SIG-M5 (cell line): ENCODE data around the gene GLP2R.
"Not testable (repeated sequence)": the region's sequence is repeated elsewhere in the genome, so short reads cannot be mapped to it uniquely, and the experiment has no call there.

Experiments used
- DNase-seq: peaks from one replicate; lab custom pipeline; 2025; lab: John Stamatoyannopoulos, UW

The GLP2R gene, protein sequence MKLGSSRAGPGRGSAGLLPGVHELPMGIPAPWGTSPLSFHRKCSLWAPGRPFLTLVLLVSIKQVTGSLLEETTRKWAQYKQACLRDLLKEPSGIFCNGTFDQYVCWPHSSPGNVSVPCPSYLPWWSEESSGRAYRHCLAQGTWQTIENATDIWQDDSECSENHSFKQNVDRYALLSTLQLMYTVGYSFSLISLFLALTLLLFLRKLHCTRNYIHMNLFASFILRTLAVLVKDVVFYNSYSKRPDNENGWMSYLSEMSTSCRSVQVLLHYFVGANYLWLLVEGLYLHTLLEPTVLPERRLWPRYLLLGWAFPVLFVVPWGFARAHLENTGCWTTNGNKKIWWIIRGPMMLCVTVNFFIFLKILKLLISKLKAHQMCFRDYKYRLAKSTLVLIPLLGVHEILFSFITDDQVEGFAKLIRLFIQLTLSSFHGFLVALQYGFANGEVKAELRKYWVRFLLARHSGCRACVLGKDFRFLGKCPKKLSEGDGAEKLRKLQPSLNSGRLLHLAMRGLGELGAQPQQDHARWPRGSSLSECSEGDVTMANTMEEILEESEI

DNA sequence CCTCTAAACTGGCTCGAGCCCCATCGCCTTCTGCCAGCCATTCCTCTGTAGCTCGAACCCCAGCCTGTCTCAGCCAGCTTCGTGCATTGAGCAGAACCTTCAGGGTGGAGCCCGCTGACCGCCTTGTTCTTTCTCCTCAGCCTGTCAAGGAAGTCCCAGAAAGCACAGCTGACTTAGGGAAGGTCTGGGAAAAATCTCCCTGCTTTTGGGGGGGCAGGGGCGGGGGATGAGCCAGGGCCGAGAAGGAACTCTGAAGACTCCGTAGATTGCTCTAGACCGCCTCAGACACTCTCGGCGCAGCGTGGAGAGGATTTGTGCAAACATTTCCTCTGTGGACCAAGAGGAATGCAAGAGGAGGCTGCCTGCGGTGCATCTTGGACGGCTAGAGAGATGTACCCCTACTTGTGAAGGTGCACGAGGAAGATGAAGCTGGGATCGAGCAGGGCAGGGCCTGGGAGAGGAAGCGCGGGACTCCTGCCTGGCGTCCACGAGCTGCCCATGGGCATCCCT, at the start of gene GLP2R:
Gene GLP2R (plus strand): TSS at position 284 of the 510 bp plus-strand sequence. CDS start 140 bp downstream, at position 424.
- DNase-seq: no peak

DNA sequence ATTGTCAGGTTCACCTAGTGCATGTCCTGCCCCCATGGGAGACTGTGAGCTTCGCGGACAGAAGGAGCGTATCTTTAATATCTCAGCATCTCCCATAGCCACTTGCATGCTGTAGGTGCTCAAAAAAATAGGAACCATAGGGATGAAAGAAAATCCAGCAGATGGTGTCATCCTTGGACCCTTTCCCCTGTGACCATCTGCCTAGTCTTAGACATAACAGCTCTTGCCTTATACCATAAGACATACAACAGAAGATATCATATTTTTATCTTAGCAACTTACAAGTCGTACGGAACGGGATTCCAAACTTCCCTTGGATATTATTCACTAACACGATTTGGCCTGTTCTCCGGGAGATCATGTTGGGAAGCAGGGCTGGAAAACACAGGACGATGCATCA, 48.8 kb upstream of the GLP2R start:
- DNase-seq: no peak

DNA sequence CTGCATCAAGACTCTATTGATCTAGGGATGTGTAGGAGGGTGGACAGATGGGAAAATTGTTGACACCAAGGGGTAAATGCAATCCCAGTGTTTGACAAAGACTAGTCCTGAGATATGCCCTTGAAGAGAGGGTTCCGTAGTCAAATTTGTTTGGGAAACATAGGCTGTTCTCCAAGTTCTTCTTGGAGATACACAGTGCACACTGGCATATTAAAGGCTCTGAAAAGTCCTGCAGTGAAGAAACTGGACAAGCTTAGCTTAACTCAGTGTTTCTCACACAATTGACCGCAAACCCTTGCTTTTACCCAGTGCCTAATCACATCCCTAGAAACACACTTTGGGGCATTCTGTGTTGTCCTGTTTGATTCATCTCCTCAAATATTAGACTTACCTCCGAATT, 45.2 kb upstream of the GLP2R start:
- DNase-seq: no peak

DNA sequence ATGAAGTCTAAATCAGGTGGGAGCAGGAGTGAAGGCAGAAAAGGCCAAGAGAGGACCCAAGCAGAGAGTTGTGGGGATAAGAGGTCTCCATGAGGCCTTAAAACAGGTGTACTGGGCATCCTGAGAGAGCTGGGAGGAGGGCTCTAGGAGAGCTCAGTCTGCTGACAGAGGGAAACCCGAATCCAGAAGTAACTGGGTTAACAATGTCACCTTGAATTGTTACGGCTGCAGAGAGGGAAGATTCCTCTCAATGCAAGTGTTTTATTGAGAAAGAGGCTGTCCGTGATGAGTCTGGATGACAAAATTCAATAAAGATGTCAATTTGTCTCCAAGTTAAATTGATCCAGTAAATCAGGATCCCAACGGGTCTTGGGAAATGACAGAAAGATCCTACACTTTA, 42.7 kb upstream of the GLP2R start:
- no peak for DNase-seq

DNA sequence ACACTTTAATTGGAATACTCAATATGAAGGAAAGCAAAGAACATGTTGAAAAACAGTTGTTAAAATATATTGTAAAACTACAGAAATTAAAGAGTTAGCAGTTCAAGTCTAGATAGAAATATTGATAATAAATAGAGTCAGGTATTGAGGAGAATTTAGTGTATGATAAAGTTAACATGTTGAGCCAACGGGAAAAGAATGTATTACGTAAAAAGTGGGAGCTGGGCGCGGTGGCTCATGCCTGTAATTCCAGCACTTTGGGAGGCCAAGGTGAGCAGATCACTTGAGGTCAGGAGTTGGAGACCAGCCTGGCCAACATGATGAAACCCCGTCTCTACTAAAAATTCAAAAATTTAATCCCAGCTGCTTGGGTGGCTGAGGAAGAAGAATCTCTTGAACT, 42.3 kb upstream of the GLP2R start:
- not testable (repeated sequence) for DNase-seq

DNA sequence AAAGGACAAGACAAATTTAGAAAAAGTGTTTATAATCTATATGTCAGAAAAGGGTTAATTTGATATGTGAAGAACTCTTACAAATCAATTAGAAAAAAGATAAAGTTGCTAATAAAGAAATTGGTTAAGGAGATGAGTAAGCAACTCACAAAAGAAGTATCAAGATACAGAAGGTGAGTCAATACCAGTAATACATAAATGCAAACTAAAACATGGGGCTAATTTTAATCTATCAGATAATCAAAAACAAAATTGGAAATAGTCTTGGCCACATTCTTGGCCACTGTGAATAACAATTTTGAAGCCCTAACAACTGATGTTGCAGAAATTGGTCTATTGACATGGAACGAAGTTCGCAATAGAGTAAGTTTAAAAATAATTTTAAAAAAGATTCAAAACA, 41.2 kb upstream of the GLP2R start:
- DNase-seq: no peak

DNA sequence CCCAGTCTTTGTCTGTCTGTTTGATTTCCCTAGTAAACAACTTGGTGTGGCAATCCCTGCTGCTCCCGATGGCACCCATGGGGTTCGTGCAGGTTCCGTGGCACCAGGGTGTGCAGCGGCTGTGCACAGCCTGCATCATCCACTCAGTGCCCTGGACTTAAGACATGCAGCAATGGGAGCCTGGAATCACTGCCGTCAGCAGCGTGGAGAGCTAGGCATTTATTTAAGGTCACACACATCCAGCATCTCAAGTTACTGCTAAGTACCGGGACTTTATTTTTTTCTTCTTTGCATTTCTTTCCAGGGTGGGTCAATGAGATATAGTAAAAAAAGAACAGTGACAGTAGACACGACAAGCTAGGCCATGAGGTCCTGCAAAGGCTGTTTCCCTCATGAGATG, 37.1 kb upstream of the GLP2R start:
- no peak for DNase-seq

DNA sequence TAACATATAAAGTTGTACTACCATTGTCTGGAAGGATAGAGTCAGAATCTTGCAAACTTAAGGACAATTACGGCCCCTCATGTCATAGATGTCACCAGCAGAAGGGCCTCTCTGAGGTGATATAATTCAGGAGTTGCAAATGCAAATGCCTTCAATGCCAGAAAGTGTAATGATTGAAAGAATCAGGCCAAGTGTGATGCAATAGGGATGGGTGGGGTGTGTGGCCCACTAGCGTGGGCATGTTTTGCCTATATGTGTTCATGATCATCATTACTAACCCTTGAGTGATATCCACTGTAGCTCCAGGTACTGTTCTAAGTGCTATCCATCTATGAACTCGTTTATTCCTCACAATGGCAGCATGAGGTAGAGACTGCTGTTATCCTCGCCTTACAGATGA, 35.4 kb upstream of the GLP2R start:
- DNase-seq: no peak

DNA sequence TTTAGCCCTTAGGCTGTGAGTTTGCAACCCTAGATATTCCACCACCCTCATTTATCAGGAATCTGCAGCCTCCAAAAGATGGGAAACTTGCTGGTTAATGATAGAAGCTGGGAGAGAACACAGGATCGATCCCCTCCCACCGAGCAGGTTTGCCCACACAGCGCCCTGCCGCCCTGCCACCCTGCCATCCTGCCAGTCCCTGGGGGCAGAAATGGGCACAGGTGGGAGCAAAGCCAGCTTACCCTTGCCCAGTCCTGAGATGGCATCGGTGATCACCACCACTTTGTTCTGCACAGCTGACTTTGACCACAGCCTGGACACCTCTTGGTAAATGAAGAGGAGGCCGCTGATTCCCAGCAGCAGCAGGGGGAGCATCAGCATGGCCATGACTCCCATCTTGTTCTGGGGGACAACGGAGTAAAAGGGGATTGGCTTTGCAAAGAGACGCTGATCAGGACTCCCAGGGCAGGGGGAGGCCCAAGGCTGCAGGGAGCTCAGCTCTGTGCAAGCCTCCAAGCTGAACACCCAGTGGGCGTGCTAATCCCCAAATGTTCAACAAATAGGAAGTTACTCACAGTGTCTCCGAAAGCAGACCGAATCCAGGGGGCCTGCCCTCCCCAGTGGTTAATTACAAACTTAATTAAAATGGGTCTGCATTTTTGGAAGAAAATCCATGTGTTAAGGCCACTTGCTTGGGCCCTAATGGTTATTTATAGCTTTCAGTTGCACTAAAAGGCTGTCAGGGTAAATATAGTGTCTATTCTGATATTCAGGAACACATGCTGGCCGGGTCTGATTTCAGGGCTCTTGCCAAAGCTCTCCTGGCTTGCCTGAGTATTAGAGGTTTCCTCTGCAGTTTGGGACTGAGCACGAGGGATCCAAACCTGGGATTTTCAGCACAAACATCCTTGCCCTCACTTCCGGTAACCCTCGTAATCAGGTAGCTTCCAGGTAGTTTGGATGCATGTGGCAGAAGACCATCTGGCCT, 34.5 kb upstream of the GLP2R start, which contains the start of gene DHRS7C:
Gene DHRS7C (minus strand): TSS at position 704 of the 988 bp plus-strand sequence. CDS start 308 bp downstream, at position 396.
- no peak for DNase-seq

DNA sequence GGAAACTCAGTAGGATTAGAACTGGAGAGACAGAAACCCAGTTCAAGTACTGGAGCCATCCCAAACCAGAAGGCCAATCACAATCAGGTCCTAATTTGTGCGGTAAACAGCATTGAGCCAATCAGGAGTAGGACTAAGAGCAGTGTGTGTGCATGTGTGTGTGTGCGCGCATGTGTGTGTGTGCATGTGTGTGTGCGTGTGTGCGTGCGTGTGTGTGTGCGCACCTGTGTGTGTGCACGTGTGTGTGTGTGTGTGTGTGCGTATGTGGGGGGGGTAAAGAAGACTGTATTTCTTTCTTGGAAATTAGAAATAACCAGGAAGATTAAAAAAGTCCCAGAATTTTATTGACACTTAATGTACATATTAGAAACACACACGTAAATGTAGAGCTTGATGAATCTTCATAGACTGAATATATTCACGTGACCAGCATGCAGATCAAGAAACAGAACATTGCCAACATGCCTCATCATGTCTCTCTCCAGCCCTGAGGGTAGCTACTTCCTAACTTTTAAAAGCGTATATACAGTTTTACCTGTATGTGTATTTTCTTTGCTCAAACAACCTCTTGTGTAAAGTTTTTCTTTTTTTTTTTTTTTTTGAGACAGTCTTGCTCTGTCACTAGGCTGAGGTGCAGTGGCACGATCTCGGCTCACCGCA, 33.4 kb upstream of the GLP2R start:
- no peak for DNase-seq

DNA sequence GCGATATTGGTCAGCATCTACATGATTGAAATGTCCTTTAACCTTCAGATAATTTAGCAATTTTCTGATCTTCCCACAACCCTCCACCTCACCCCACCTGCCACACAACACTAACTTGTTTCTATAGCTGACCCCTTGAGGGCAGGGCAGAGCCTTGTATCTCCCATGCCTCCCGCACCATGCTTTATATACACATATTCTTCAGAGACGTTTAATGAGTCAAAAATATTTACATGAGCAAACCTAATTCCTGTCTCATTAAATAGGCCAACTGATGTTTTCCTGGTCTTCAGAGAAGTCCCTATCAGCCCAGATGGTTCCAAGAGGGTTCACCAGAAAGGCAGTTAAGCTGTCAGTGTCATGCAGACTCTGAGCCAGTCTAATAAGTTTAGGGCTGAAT, 27.7 kb upstream of the GLP2R start:
- DNase-seq: no peak

DNA sequence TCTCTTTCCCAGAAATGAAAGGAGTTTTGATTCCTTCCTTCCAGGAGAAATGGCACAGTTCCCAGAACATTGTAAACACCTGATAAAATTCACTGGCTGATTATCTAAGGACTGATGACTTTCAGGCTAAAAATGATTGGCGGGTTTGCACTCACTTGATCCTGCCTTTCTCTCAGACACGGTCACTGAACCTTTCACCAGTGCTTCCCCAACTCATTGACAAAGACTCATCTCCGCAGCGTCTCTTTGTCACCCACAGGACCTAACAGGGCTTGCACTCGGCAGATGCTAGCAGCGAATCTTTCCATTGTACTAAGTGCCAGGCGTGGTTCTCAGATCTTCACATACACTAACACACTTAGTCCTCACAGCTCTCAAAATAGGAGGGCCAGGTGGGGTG, 27.0 kb upstream of the GLP2R start:
- no peak for DNase-seq

DNA sequence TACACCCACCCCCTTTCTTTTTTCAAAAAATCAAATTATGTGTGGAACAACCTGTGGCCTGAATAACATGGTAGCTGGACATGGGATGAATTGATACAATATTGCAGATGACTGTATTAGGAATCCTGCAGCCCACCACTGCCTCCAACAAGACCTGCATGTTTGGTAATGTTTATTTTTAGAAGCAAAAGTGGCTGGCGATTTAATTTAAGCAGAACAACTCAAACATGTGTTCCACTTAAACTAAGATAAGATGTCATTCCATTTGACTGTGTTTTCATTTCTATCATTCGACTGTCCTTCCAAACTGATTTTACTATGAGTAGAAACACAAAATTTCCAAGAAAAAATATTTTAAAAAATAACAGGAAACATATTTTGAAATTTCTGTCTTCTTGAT, 24.2 kb upstream of the GLP2R start:
- DNase-seq: no peak

DNA sequence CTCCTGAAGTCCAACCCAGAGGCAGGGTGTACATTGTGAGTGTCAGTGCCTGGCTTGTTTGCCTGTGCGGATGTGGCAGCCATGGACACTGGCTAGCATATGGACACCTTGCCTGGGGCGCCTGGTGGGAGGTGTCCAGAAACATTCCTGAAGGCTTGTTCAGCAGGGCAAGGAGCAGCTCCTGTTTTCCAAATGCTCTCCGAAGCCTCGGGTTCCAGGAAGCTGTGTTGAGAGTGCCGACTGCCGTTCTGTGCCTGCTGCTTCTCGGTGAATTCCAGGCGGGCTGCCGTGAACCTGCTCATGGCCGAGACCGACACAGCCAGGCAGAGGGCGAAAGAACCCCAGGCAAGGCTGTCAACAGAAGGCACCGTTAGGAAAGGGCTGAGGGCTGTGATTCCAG, 23.4 kb upstream of the GLP2R start:
- DNase-seq: no peak

DNA sequence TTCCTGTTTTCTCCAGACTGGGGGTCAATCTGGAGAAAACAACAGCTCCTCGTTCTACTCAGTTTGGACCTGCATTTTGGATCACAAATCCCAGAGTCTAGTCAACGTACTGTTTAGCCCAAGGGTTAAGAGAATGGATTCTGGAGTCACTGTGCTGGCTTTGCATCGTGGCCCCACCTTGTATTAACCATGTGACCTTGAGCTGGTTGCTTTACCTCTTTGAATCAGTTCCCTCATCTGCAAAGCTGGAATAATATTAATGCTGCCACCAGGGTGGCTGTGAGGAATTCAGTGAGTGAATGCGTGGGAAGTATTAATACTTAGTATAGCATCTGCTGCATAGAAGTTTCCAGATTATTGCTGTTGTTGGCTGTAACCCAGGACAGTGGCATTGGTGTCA, 23.0 kb upstream of the GLP2R start:
- DNase-seq: no peak

DNA sequence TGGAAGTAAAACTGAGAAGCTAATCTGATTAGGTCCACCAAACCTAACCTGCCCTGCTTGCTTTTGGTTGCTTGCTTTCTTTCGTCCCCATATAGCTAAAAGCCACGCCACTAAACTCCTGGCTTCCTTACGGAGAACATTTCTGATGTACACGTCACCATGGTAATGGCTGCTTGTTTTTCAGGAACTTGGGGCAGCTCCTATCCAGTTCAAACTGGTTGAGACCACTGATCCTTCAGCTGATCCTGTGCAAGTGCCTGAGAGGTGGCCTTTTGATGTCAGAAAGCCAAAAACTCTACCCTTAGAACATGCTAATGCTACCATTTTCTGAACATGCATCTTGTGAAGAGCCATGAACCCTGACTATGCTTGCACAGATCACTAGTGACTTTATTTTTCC, 20.0 kb upstream of the GLP2R start:
- DNase-seq: no peak

DNA sequence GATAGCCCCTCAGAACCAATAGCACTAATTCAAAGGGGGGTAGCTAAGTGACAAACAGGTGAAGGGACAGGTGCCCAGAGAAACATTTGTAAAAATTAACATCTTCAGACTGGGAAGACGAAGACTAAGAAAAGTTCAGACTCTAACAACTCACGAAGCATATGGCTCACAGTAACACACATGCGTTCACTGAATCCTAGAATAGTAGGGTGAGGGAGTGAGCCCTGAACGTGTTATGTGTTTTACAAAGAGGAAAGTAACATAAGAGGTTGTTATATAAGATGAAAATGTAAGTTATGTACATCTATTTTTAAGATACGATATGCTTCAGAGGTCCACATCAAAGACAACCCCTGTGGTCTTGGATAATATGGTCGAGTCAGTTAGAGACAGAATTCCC, 19.0 kb upstream of the GLP2R start:
- no peak for DNase-seq

DNA sequence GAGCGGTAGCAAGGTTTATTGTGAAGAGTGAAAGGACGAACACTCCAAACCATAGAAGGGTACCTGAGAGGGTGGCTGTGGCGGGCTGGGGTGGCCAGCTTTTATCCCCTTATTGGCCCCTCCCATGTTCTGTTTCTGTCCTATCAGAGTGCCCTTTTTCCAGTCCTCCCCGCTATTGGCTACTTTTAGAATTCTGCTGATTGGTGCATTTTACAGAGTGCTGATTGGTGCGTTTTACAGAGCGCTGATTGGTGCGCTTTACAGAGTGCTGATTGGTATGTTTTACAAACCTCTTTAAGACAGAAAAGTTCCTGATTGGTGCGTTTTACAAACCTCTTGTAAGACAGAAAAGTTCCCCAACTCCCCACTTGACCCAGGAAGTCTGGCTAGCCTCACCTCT, 16.3 kb upstream of the GLP2R start:
- no peak for DNase-seq

DNA sequence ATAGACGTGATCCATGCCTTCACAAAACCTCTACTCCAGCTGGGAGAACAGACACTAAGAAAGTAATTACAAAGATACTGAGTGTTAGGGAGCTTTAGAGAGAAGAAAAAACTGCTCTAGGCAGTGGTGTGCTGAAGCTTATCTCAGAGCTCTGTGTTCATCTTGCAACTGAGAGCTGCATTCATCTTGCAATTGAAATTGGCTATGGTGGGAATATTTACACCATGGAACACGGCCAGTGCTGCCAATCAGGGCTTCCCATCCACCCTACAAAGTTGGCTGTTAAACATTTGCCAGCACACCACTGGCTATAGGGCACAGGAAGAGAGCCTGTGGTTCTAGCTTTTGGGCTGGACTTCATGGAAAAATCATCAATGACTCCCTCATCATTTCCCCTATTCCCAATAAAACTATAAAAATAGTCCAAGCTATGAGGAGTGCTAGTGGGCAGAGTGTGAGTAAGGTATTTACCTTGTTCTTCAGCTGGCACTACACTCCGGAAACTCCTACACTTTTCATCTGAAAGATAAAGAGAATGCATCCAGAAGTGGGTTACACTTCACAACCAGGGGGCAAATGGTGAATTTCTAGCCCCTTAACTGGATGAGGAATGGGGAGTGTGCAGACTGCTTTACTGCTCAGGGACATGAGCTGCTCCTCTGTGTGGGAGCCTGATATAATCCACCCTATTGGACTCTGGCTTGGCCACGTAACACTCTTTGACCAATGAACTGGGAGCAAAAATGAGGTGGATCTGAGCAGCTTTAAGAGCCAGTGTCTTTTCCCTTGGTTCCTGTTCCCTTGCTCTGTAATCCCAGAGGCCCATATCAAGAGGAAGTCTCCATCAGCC, 15.4 kb upstream of the GLP2R start:
- DNase-seq: no peak

DNA sequence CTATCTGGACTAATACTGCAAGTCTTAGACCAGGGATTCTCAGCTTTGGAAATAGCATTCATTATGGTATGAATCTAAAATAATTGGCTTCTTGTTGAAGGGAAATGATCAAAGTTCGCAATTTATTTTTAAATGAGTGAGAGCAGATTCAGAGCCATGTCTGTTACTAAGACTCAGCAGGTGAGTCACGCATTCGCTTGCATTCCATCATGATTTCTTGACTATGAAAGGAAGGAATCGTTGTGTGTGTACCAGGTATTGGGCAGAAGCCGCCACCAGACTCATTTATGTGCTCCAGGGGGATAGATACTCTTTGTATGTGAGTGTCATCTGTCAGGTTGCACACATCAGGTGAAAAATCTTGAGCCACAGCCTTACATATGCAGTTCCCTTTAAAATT, 14.6 kb upstream of the GLP2R start:
- DNase-seq: no peak

DNA sequence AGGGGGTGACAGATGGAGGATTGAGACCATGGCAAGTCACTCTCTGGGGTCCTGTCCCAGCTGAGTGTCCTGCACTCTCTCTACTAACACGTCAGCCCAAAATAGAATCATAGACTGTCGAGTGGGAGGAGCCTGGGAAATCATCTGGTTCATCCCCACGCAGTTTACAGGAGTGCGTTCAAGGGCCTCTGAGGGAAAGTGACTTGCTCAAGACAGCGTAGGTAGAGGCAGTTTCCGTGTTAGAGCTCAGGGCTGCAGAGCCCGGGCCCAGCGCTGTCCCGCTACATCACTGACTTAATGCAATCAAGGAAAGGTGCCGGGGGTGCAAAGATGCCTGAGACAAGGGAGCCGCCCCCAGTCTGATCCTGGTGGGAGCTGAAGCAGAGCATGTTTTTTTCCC, 14.2 kb upstream of the GLP2R start:
- no peak for DNase-seq
